HG03457 (cell line): ENCODE results near the gene TMEM121.

Experiments used
- ATAC-seq: cut with Tn5 transposase; IDR thresholded peaks from one replicate; pipeline ENCODE4 v1.9.1; 2021; ENCODE audit warnings: moderate number of reproducible peaks; ENCODE audit not compliant: unreplicated experiment

Gene TMEM121

GRCh38 chr14:105527826-105528585 is 1.6 kb downstream of the TMEM121 start:
- ATAC-seq: no peak

- no peak for ATAC-seq
Observed at GRCh38 chr14:105528586-105529318, 2.4 kb downstream of the TMEM121 start.

- no peak for ATAC-seq
Observed at GRCh38 chr14:105529319-105529568, 2.9 kb downstream of the TMEM121 start.

- ATAC-seq: no peak
Observed at GRCh38 chr14:105529569-105530284, 3.3 kb downstream of the TMEM121 start.

- ATAC-seq: no peak
Observed at GRCh38 chr14:105530285-105531087, 4.1 kb downstream of the TMEM121 start.

- ATAC-seq: no peak
Observed at GRCh38 chr14:105531088-105531893, 4.9 kb downstream of the TMEM121 start.

- no peak for ATAC-seq
Observed at GRCh38 chr14:105531894-105532623, 5.7 kb downstream of the TMEM121 start.

- ATAC-seq: no peak
Observed at GRCh38 chr14:105532735-105533141, 6.4 kb downstream of the TMEM121 start.

GRCh38 chr14:105533391-105533790 is 7.0 kb downstream of the TMEM121 start:
- ATAC-seq: no peak

- no peak for ATAC-seq
Observed at GRCh38 chr14:105533811-105534498, 7.6 kb downstream of the TMEM121 start.

GRCh38 chr14:105534586-105534985 is 8.2 kb downstream of the TMEM121 start:
- ATAC-seq: no peak

GRCh38 chr14:105536051-105536450 is 9.7 kb downstream of the TMEM121 start:
- ATAC-seq: no peak

- ATAC-seq: no peak
Observed at GRCh38 chr14:105536691-105537579, 10.6 kb downstream of the TMEM121 start.

GRCh38 chr14:105537580-105538474 is 11.4 kb downstream of the TMEM121 start:
- ATAC-seq: no peak

- ATAC-seq: no peak
Observed at GRCh38 chr14:105538481-105539049, 12.2 kb downstream of the TMEM121 start.

GRCh38 chr14:105540811-105541210 is 14.4 kb downstream of the TMEM121 start:
- ATAC-seq: no peak
